GM10266 (cell line): ENCODE measurements around the gene SPRR5.

ENCODE experiments used
- DNase-seq: peaks from one replicate; pipeline ENCODE4 v3.0.0; 2012; ENCODE audit errors: extremely low spot score
- CTCF ChIP-seq: IDR thresholded peaks from 2 replicates; pipeline ENCODE4 v1.5.1; 2012; ENCODE audit warnings: mild to moderate bottlenecking, low read depth; ENCODE audit not compliant: control insufficient read depth, insufficient read depth; ENCODE audit errors: missing control alignments

Gene SPRR5

GRCh38 chr1:152946651-152947256 is at the start of gene SPRR5:
TSS of gene SPRR5 (plus strand) at chr1:152947206. CDS start at chr1:152948555, 1,349 bp downstream.
- no peak for DNase-seq
- no peak for TF ChIP-seq CTCF

GRCh38 chr1:152899027-152899426 is 48.0 kb upstream of the SPRR5 start:
- DNase-seq: no peak
- TF ChIP-seq CTCF: no peak

GRCh38 chr1:152899883-152900282 is 47.1 kb upstream of the SPRR5 start:
- DNase-seq: no peak
- TF ChIP-seq CTCF: no peak

GRCh38 chr1:152901631-152902030 is 45.4 kb upstream of the SPRR5 start:
- no peak for TF ChIP-seq CTCF
- DNase-seq: no peak

- no peak for DNase-seq
Observed at GRCh38 chr1:152902636-152903035, 44.4 kb upstream of the SPRR5 start.

GRCh38 chr1:152904688-152905440 is 42.1 kb upstream of the SPRR5 start:
- no peak for DNase-seq
- no peak for TF ChIP-seq CTCF

More at GRCh38 chr1:152902636-152903035, 44.4 kb upstream of the SPRR5 start:
- TF ChIP-seq CTCF: no peak

GRCh38 chr1:152906023-152906565 is 40.9 kb upstream of the SPRR5 start:
- TF ChIP-seq CTCF: no peak
- no peak for DNase-seq
